Neuronal stem cell (in vitro differentiated cells): ENCODE results near the gene HLA-DMA.

ENCODE experiments used
- DNase-seq: peaks from one replicate; pipeline ENCODE4 v3.0.0-alpha.2; 2013; ENCODE audit warnings: low spot score
- H2AFZ ChIP-seq: one replicate; pipeline ENCODE4 v1.6.1; 2013; ENCODE audit warnings: mild to moderate bottlenecking, low read length, inconsistent platforms
- H2AK5ac ChIP-seq: 2 replicates; pipeline ENCODE4 v1.6.1; 2013; ENCODE audit warnings: low read depth, mild to moderate bottlenecking, inconsistent platforms, low read length, moderate library complexity, mixed read lengths
- H2BK120ac ChIP-seq: 2 replicates; pipeline ENCODE4 v1.6.1; 2013; ENCODE audit warnings: low read depth, mild to moderate bottlenecking, inconsistent platforms, low read length, moderate library complexity, mixed read lengths
- H2BK12ac ChIP-seq: one replicate; pipeline ENCODE4 v1.6.1; 2013; ENCODE audit warnings: low read length, inconsistent platforms
- H2BK15ac ChIP-seq: 2 replicates; pipeline ENCODE4 v1.6.1; 2013; ENCODE audit warnings: mild to moderate bottlenecking, low read length, inconsistent platforms, mixed read lengths
- H2BK5ac ChIP-seq: one replicate; pipeline ENCODE4 v1.6.1; 2013; ENCODE audit warnings: inconsistent platforms, mild to moderate bottlenecking, low read length, moderate library complexity
- H3K14ac ChIP-seq: one replicate; pipeline ENCODE4 v1.6.1; 2013; ENCODE audit warnings: low read length, inconsistent platforms
- H3K18ac ChIP-seq: 2 replicates; pipeline ENCODE4 v1.6.1; 2013; ENCODE audit warnings: low read length, inconsistent platforms
- H3K23ac ChIP-seq: 2 replicates; pipeline ENCODE4 v1.6.1; 2013; ENCODE audit warnings: low read depth, mild to moderate bottlenecking, mixed read lengths, low read length, inconsistent platforms; ENCODE audit not compliant: poor library complexity
- H3K27ac ChIP-seq: replicated peaks from 3 replicates; pipeline ENCODE4 v1.5.1; 2013; ENCODE audit warnings: low read length, inconsistent platforms
- H3K27me3 ChIP-seq, 3 experiments: 2 replicates each; pipeline ENCODE4 v1.6.1; 2013; ENCODE audit warnings: low read length in 3 of 3, mild to moderate bottlenecking in 2 of 3, inconsistent platforms in 1 of 3, low read depth in 1 of 3, mixed read lengths in 1 of 3, moderate library complexity in 1 of 3; ENCODE audit not compliant: control insufficient read depth in 3 of 3, insufficient read depth in 3 of 3
- H3K36me3 ChIP-seq, 2 donors: replicated peaks in 1 of 2; 2 replicates each; pipeline ENCODE4 v1.6.1; 2013; ENCODE audit warnings: low read length in 2 of 2; ENCODE audit not compliant: control insufficient read depth in 2 of 2, insufficient read depth in 2 of 2
- H3K4ac ChIP-seq: 2 replicates; pipeline ENCODE4 v1.6.1; 2013; ENCODE audit warnings: inconsistent platforms, mild to moderate bottlenecking, low read length, moderate library complexity
- H3K4me1 ChIP-seq, 2 donors: 1 replicate in 1 of 2; 2 replicates in 1 of 2; pipeline ENCODE4 v1.6.1; 2013; ENCODE audit warnings: low read length in 2 of 2, low read depth in 1 of 2; ENCODE audit not compliant: control insufficient read depth in 2 of 2, insufficient read depth in 1 of 2
- H3K4me2 ChIP-seq: one replicate; pipeline ENCODE4 v1.6.1; 2013; ENCODE audit warnings: mild to moderate bottlenecking, low read length, inconsistent platforms; ENCODE audit not compliant: insufficient read depth, poor library complexity, severe bottlenecking
- H3K4me3 ChIP-seq, 2 donors: 2 replicates each; pipeline ENCODE4 v1.5.1; 2013; ENCODE audit warnings: low read length in 2 of 2, mild to moderate bottlenecking in 2 of 2, inconsistent platforms in 1 of 2, moderate library complexity in 1 of 2
- H3K79me1 ChIP-seq: one replicate; pipeline ENCODE4 v1.6.1; 2013; ENCODE audit warnings: low read depth, mild to moderate bottlenecking, inconsistent platforms, low read length, moderate library complexity
- H3K9ac ChIP-seq: one replicate; pipeline ENCODE4 v1.6.1; 2013; ENCODE audit warnings: mild to moderate bottlenecking, low read depth, low read length, inconsistent platforms; ENCODE audit not compliant: poor library complexity
- H3K9me3 ChIP-seq, 2 donors: replicated peaks in 1 of 2; 2 replicates each; pipeline versions ENCODE3 to v1.6.1; 2013; ENCODE audit warnings: low read length in 2 of 2, mild to moderate bottlenecking in 2 of 2, inconsistent platforms in 1 of 2, low read depth in 1 of 2, mixed read lengths in 1 of 2, moderate library complexity in 1 of 2; ENCODE audit not compliant: control insufficient read depth in 2 of 2, insufficient read depth in 1 of 2
- H4K8ac ChIP-seq: one replicate; pipeline ENCODE4 v1.6.1; 2013; ENCODE audit warnings: low read depth, mild to moderate bottlenecking, inconsistent platforms, low read length, moderate library complexity
- H4K91ac ChIP-seq: one replicate; pipeline ENCODE4 v1.6.1; 2013; ENCODE audit warnings: low read length, low read depth, mild to moderate bottlenecking, inconsistent platforms; ENCODE audit not compliant: poor library complexity
- WGBS, 2 donors: extraction: QIAGEN DNeasy Blood & Tissue Kit; methylation state at CpG; one replicate each; pipeline ENCODE4 v1.1.7; 2013; ENCODE audit warnings: missing lambda C conversion rate in 2 of 2, mixed read lengths in 1 of 2; ENCODE audit not compliant: insufficient read length in 2 of 2, insufficient replicate concordance in 1 of 2; ENCODE audit errors: extremely low coverage in 2 of 2; 5-methylcytosine and 5-hydroxymethylcytosine counted together

HLA-DMA gene

DNA sequence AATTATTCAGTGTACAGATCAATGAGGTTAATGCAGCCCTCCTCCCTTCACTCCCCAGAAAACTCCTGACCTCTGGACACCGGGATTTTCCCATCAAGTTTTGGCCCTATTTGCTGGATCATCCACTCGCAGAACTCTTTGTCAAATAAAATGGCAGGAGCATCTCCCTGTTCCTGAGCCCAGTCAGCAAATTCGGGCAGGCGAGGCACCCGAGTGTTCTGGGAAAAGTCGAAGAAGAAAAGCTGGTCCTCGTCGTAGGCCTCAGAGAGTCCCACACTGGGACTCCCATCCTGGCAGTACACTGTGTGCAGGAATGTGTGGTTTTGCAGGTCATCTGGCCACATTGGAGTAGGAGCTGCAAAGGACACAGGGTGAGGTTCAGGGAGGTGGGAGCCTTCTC lies 2.4 kb downstream of the HLA-DMA start:
- Histone ChIP-seq H2BK12ac (no peak overlapping the region), H2BK120ac (no peak overlapping the region), H2AK5ac (no peak overlapping the region), H3K14ac (no peak overlapping the region), H4K8ac (no peak overlapping the region), H3K36me3 (no peaks in the 10 kb centered on the region), H2BK5ac (no peak overlapping the region), H3K9ac (no peak overlapping the region), H2BK15ac (no peak overlapping the region), H3K4ac (no peak overlapping the region), H3K4me3 (no peak overlapping the region), H3K27me3 (peaks cover 0 to 14% (median 0%) of the 10 kb centered on the region in 3 experiments), H3K18ac (no peak overlapping the region), H4K91ac (no peak overlapping the region), H3K4me1 (no peaks in the 10 kb centered on the region), H3K79me1 (no peaks in the 10 kb centered on the region), H3K4me2 (no peak overlapping the region), H2AFZ (no peak overlapping the region), H3K23ac (no peak overlapping the region), H3K9me3 (no peaks in the 10 kb centered on the region), H3K27ac (no peak overlapping the region)
- no CpG with 5 or more reads among the region's 8 CpGs for WGBS, 2 donors
- DNase-seq, result no peak

DNA sequence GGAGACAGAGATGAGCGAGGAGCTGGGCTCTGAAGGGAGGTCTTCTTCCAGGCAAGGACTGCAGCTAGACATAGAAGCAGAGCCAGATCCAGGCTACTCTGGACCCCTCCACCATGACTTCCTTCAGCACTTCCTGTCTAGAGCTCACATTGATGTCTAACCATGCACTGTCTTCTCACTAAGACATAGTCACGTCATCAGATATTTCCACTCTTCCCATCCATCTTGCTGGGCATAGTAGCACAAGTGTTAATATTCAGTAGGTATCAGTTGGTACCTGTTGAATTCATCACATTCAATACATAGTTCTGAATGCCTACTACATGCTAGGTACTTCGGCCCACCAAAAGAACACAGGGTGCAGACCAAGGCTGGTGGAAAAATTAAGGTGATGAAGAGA lies 2.9 kb downstream of the HLA-DMA start:
- H3K23ac ChIP-seq, result no peak overlapping the region
- H3K14ac ChIP-seq, result no peak overlapping the region
- no peak overlapping the region for H2AFZ ChIP-seq
- H3K36me3 ChIP-seq, result no peaks in the 10 kb centered on the region
- no peak overlapping the region for H2BK12ac ChIP-seq
- no peak overlapping the region for H3K4me2 ChIP-seq
- no peak overlapping the region for H4K8ac ChIP-seq
- H2BK120ac ChIP-seq, result no peak overlapping the region
- H3K27me3 ChIP-seq, result peaks cover 0 to 14% (median 0%) of the 10 kb centered on the region in 3 experiments
- H3K9me3 ChIP-seq, result no peaks in the 10 kb centered on the region
- no peak overlapping the region for H2BK5ac ChIP-seq
- no peak overlapping the region for H3K18ac ChIP-seq
- no peaks in the 10 kb centered on the region for H3K4me1 ChIP-seq
- no CpG with 5 or more reads among the region's 3 CpGs for WGBS, 2 donors
- H2BK15ac ChIP-seq, result no peak overlapping the region
- no peak overlapping the region for H3K27ac ChIP-seq
- H4K91ac ChIP-seq, result no peak overlapping the region
- no peak overlapping the region for H3K4ac ChIP-seq
- no peaks in the 10 kb centered on the region for H3K79me1 ChIP-seq
- H2AK5ac ChIP-seq, result no peak overlapping the region
- no peak for DNase-seq
- H3K4me3 ChIP-seq, result no peak overlapping the region
- H3K9ac ChIP-seq, result no peak overlapping the region

DNA sequence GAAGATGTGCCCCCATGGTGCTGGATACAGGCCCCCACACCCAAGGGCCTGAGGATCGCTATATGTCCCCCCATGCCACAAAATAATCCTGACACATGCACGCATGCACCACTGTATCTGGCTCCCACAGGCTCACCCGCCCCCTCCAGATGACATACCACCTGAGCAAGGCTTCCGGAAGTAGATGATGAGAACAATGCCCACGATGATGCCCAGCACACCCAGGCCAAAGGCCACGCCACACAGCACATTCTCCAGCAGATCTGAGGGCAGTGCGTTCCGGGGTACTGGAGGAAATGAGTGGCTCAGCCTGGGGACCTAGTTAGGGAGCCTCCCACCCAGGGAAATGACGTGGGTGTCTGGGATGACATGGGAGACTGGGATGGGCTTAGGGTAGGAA lies 3.8 kb downstream of the HLA-DMA start:
- no peak overlapping the region for H3K14ac ChIP-seq

DNA sequence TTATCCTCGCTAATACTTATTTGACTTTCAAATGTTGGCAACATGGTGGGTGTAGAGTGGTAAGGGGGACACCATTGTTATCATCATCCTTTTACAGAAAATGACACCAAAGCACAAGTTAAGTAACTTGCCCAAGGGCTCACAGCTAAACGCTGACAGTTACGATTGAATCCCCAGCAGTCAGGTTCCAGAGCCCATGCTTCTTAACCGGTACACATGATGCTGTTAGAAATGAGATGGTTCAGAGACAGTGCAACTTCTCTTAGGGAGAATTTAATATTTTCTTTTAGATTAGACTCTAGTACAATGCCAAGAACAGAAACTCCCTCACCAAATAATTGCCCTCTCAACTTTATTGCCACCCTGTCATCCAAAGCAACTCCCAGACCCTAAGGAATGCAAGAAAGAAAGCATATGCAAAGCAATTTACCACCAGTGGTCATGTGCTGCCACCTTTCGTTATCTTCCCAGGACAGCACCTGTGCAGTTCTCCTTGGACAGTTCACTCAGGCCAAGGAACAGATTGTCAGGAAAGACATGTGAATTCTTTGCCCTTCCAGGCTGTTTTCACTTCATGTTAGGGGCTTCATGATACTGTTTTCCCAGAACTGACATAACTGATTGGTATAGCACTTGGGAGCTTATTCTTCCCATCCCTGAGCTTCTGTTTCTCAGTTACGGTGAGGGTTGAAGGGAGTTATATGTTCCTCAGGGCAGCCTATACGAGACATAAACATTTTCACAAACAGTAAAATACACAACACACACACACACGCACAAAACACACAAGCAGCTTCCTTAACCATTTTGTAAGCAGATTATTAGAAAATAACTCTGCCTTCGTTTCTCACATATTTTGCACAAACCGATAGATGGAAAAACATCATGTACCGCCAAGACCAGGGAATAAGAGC lies 5.1 kb downstream of the HLA-DMA start:
- no peak overlapping the region for H2BK5ac ChIP-seq
- no peaks in the 10 kb centered on the region for H3K79me1 ChIP-seq
- H3K23ac ChIP-seq, result no peak overlapping the region
- no peak overlapping the region for H3K18ac ChIP-seq
- no peak overlapping the region for H3K4me2 ChIP-seq
- H3K36me3 ChIP-seq, result no peaks in the 10 kb centered on the region
- no peak overlapping the region for H2AFZ ChIP-seq
- no peak overlapping the region for H3K14ac ChIP-seq
- no peak overlapping the region for H2BK120ac ChIP-seq
- no peaks in the 10 kb centered on the region for H3K4me1 ChIP-seq
- no peak for DNase-seq
- H2AK5ac ChIP-seq, result no peak overlapping the region
- no peak overlapping the region for H3K4me3 ChIP-seq
- no peak overlapping the region for H2BK12ac ChIP-seq
- H3K9me3 ChIP-seq, result no peaks in the 10 kb centered on the region
- H3K27me3 ChIP-seq, result peaks cover 0 to 14% (median 0%) of the 10 kb centered on the region in 3 experiments
- H3K4ac ChIP-seq, result no peak overlapping the region
- H4K8ac ChIP-seq, result no peak overlapping the region
- H2BK15ac ChIP-seq, result no peak overlapping the region
- no peak overlapping the region for H4K91ac ChIP-seq
- no CpG with 5 or more reads among the region's 11 CpGs for WGBS, 2 donors
- H3K27ac ChIP-seq, result no peak overlapping the region
- no peak overlapping the region for H3K9ac ChIP-seq

More for the DNA sequence above, 3.8 kb downstream of the HLA-DMA start:
- H3K4me2 ChIP-seq, result no peak overlapping the region
- H3K36me3 ChIP-seq, result no peaks in the 10 kb centered on the region
- H4K8ac ChIP-seq, result no peak overlapping the region
- H3K79me1 ChIP-seq, result no peaks in the 10 kb centered on the region
- H3K27me3 ChIP-seq, result peaks cover 0 to 14% (median 0%) of the 10 kb centered on the region in 3 experiments
- no peak overlapping the region for H2BK120ac ChIP-seq
- no peak overlapping the region for H3K27ac ChIP-seq
- no CpG with 5 or more reads among the region's 9 CpGs for WGBS, 2 donors
- no peak overlapping the region for H3K4ac ChIP-seq
- no peak overlapping the region for H3K4me3 ChIP-seq
- H2BK5ac ChIP-seq, result no peak overlapping the region
- H3K4me1 ChIP-seq, result no peaks in the 10 kb centered on the region
- no peak for DNase-seq
- H3K18ac ChIP-seq, result peak overlapping the region; percentile 8
- no peak overlapping the region for H3K23ac ChIP-seq
- peak overlapping the region; percentile 10 for H2AK5ac ChIP-seq
- H3K9me3 ChIP-seq, result no peaks in the 10 kb centered on the region
- no peak overlapping the region for H3K9ac ChIP-seq
- no peak overlapping the region for H2AFZ ChIP-seq
- H2BK15ac ChIP-seq, result no peak overlapping the region
- H2BK12ac ChIP-seq, result no peak overlapping the region
- no peak overlapping the region for H4K91ac ChIP-seq
